HG02852 (cell line): ENCODE data around the gene MAP4K3.

Source experiments
- ATAC-seq: cut with Tn5 transposase; IDR thresholded peaks from one replicate; pipeline ENCODE4 v1.9.1; 2021; ENCODE audit warnings: mild to moderate bottlenecking, moderate library complexity; ENCODE audit not compliant: unreplicated experiment

The MAP4K3 gene

DNA sequence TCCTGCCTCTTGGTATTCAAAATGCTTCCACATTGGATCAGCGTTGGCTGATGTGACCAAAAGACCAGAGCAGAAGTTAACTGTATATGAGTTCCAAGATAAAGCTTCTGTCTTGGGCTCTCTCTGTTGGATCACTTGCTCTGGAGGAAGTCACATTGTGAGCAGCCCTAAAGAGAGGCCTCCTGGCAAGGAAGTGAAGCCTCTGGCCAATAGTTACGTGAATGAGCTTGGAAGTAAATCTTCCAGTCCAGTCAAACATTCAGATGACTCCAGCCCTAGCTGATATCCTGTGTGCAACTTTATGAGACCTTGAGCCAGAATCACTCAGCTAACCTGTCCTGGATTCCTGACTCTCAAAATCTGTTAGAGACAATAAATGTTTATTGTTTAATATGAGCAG, 125.6 kb downstream of the MAP4K3 start:
- ATAC-seq = no peak

GRCh38 chr2:39308778-39309177, 128.3 kb downstream of the MAP4K3 start:
- ATAC-seq = no peak

GRCh38 chr2:39306626-39307025, 130.5 kb downstream of the MAP4K3 start:
- ATAC-seq = no peak

- ATAC-seq = no peak
Measured at GRCh38 chr2:39304729-39305128, 132.4 kb downstream of the MAP4K3 start.

DNA sequence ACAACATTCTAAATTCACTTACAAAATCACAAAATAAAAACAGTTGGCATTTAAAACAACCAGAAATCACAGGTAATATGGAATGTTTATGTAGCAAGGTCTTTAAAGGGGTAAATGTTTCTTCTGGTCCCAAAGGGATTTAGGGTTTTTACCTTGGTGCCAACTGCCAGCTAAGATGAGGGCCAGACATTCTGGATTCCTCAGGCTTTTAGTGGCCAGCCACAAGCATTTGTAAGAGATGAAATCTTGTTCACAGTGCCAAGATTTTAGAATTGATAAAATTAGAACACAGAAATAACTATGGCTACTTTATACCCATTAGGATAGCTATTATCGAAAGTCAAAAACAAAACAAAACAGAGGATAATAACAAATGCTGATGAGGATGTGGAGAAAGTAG, 132.9 kb downstream of the MAP4K3 start:
- no peak for ATAC-seq

- no peak for ATAC-seq
Measured at GRCh38 chr2:39301352-39301751, 135.7 kb downstream of the MAP4K3 start.

GRCh38 chr2:39300044-39300978, 136.8 kb downstream of the MAP4K3 start:
- ATAC-seq = no peak

- ATAC-seq = no peak
Measured at GRCh38 chr2:39290433-39290832, 146.7 kb downstream of the MAP4K3 start.

GRCh38 chr2:39289609-39290008, 147.5 kb downstream of the MAP4K3 start:
- no peak for ATAC-seq

- no peak for ATAC-seq
Measured at GRCh38 chr2:39283561-39283960, 153.5 kb downstream of the MAP4K3 start.

DNA sequence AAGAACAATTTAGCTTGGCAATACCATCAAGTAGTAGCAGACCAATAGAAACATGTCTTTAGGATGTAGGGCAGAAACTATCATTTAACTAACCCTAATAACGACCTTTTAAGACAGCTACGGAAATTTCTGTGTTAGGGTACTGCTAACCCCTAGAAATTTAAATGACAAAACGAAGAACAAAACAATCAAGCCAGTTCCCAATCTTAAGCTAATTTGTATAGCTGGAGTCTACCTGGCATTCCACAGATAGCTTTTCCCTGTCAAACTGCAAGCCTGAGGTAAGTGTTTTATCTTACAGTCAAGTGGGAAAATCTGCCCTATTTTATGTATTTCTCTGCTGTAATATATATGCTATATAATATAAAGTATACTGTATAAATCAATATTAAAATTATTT, 155.7 kb downstream of the MAP4K3 start:
- no peak for ATAC-seq

DNA sequence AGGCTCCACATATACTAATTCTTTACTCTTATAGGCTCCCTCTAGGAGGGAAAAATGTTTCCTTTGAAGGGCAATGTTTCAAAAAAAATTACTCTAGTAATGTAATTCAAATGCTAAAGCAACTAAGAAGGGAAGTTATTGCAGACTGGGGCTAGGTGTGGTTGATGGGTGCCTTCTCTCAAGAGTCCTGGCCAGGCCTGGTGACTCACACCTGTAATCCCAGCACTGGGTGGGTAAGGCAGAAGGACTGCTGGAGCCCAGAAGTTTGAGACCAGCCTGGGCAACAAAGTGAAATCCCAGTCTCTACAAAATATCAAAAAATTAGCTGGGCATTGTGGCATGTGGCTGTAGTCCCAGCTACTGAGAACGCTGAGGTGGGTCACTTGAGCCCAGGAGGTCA, 162.1 kb downstream of the MAP4K3 start:
- no peak for ATAC-seq

DNA sequence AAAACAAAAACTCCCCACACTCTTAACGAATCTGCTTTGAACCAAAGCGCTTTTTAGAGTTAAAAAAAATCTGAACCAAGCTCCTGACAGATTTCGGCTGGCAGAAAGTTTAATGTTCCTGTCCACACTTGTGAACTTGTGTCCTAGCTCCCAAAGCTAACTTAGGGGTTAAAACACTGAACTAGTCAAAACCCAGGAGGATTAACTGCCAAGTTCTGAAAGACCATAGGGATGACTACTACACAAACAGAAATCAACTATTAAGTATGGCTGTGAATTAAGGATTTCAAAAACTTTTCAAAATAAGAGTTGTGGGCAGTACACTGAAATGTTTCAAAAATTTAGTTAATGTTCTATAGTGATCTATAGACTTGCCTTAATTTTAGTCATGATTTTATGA, 167.1 kb downstream of the MAP4K3 start:
- no peak for ATAC-seq

DNA sequence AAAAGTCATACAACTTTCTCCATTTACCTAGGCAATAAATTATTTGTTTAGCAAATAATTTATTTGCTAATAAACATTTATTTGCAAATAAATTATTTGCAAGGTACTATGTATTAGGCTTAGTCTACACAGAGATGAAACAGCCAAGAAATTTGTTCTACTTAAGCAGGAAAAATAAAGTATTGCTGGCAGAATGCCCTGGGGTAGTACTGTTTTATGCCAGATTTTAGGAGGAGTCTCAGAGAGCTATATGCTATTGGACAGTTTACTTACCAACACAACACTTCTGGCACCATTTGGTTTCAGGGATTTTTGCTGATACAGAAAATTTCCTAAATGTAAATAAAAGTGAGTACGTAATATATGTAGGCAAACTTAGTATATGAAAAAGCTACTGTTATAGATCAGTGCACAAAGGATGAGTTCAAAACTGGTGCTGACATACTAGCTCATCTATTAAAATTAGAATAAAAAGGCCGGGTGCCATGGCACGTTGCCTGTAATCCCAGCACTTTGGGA, 170.1 kb downstream of the MAP4K3 start:
- ATAC-seq = no peak

- ATAC-seq = peak; percentile 63
Measured at GRCh38 chr2:39266139-39266805, 170.8 kb downstream of the MAP4K3 start.

DNA sequence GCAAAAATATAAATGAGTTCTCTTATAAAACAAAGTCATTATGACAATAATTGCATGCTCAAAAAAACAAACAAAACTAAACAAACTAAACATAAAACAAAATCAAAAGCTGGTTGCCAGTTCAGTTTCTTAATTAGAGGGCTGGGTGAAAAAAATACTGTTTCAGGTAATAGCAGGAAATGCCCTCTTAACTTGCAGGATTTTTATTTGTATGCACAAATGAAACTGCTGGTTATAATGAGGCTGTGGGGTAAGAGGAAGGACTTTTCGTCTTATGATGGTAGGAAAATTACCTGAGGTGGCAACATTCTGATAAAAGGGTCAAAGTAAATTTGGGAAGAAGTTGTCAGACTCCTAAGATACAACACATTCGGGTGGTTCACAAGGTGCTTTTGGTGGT, 171.8 kb downstream of the MAP4K3 start:
- ATAC-seq = no peak

GRCh38 chr2:39264733-39265132, 172.4 kb downstream of the MAP4K3 start:
- ATAC-seq = peak; percentile 82

DNA sequence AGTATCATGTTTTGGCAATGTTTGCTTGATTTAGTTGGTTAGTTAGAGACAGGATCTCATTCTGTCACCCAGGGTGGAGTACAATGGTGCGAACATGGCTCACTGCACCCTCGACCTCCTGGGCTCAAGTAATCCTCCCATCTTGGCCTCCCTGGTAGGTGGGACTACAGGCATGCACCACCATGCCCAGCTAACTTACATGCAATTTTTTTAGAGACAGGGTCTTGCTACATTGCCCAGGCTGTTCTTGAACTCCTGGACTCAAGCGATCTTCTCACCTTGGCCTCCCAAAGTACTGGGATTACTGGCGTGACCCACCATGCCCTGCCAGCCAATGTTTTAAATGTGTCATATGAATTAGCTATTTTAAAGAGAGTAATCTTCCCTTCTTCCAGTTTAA, 177.0 kb downstream of the MAP4K3 start:
- ATAC-seq = no peak

DNA sequence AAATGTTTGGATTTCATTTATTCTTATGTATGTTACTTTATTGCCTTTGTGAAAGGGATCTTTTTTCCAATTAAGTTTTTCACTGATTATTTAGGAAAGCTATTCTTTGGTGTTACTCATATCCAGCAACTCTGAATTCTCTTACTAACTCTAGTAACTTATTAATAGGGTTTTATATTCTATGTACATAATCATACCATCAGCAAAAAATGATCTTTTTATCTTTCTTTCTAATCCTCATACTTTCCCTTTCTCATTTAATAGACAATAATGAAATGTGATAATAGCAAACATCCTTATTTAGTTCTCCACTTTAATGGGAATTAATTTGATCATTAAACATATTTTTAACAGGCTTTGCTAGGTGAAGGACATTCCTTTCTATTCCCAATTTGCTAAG, 181.0 kb downstream of the MAP4K3 start:
- ATAC-seq = no peak

- ATAC-seq = no peak
Measured at GRCh38 chr2:39252888-39253518, 184.1 kb downstream of the MAP4K3 start.

- ATAC-seq = no peak
Measured at GRCh38 chr2:39247512-39248043, 189.5 kb downstream of the MAP4K3 start.
